Thoracic aorta (tissue), 2 donors: ENCODE measurements around the gene FNDC3B. TPM values are rescaled to one million over a fixed set of nuclear protein-coding genes. Genes with fewer than 3 reads are reported as not detected.

Source experiments
- ATAC-seq: fragments of 150-250 bp; one replicate; pipeline ENCODE4 v1.8.0; 2017; ENCODE audit warnings: low read depth; ENCODE audit not compliant: insufficient number of reproducible peaks, low FRiP score
- DNase-seq: peaks from one replicate; pipeline ENCODE4 v3.0.0-alpha.2; 2020; ENCODE audit warnings: low spot score
- H3K27ac ChIP-seq, 2 donors: fragments of 200-600 bp; sonication (generic); 1 replicate in 1 of 2; 2 replicates in 1 of 2; pipeline ENCODE4 v1.5.1; 2016; ENCODE audit warnings: mild to moderate bottlenecking in 2 of 2, moderate library complexity in 2 of 2
- H3K27me3 ChIP-seq: fragments of 200-600 bp; sonication (generic); replicated peaks from 2 replicates; pipeline ENCODE4 v1.6.0; 2016; ENCODE audit warnings: mild to moderate bottlenecking; ENCODE audit not compliant: insufficient read depth
- H3K36me3 ChIP-seq: fragments of 200-600 bp; sonication (generic); one replicate; pipeline ENCODE4 v1.5.1; 2016
- H3K4me1 ChIP-seq, 2 donors: fragments of 200-600 bp; sonication (generic); 1 replicate in 1 of 2; 2 replicates in 1 of 2; pipeline versions ENCODE4 v1.5.1 to v1.6.0; 2016; ENCODE audit warnings: low read depth in 2 of 2, mild to moderate bottlenecking in 1 of 2; ENCODE audit not compliant: control insufficient read depth in 1 of 2
- H3K4me3 ChIP-seq: fragments of 200-600 bp; sonication (generic); 2 replicates; pipeline ENCODE4 v1.5.1; 2016; ENCODE audit warnings: mild to moderate bottlenecking
- H3K9me3 ChIP-seq: fragments of 200-600 bp; sonication (generic); 2 replicates; pipeline ENCODE4 v1.5.1; 2016
- total RNA-seq, 2 donors: library from RNA; depleted of rRNA; stranded (reverse); fragments of >200 nt; gene quantifications; one replicate each; pipeline versions ENCODE4 v1.1.0 to v1.2.3, GENCODE V29; 2016
- TF ChIP-seq, protein P1 (sequence below): fragments of 200-600 bp; sonication (generic); IDR thresholded peaks from one replicate; pipeline ENCODE4 v1.5.1; 2019; ENCODE audit warnings: antibody characterized with exemption

The FNDC3B gene
- total RNA-seq, 2 donors from 2014 or later, result 113 to 163 TPM

DNA sequence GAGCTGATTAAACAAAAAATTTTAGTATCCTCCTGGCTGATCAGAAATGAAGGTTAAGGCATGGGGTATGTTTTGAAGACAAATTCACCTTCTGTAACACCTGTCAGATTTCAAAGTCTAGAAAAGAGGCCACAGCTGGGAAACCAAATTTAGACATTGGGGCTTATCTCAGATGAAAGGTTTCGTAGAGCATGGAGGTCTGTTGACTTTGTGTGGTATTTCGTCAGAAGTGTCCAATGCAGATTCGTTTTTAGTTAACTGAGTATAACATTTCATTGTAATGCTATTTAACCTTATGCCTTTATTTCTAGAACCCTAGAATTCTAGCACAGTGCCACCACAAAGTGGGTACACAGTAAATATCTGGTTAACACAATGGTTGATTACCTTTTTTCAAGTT, 61.7 kb downstream of the FNDC3B start:
- no peaks in the 10 kb centered on the region for H3K9me3 ChIP-seq
- no peaks in the 10 kb centered on the region for H3K36me3 ChIP-seq
- peaks cover 70 to 94% of the 10 kb centered on the region in 2 donors for H3K4me1 ChIP-seq
- DNase-seq, result no peak
- ATAC-seq, result no peak
- TF ChIP-seq, protein P1, sequence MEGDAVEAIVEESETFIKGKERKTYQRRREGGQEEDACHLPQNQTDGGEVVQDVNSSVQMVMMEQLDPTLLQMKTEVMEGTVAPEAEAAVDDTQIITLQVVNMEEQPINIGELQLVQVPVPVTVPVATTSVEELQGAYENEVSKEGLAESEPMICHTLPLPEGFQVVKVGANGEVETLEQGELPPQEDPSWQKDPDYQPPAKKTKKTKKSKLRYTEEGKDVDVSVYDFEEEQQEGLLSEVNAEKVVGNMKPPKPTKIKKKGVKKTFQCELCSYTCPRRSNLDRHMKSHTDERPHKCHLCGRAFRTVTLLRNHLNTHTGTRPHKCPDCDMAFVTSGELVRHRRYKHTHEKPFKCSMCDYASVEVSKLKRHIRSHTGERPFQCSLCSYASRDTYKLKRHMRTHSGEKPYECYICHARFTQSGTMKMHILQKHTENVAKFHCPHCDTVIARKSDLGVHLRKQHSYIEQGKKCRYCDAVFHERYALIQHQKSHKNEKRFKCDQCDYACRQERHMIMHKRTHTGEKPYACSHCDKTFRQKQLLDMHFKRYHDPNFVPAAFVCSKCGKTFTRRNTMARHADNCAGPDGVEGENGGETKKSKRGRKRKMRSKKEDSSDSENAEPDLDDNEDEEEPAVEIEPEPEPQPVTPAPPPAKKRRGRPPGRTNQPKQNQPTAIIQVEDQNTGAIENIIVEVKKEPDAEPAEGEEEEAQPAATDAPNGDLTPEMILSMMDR, result no peak
- no peak overlapping the region for H3K27ac ChIP-seq
- H3K4me3 ChIP-seq, result no peak overlapping the region
- no peaks in the 10 kb centered on the region for H3K27me3 ChIP-seq

DNA sequence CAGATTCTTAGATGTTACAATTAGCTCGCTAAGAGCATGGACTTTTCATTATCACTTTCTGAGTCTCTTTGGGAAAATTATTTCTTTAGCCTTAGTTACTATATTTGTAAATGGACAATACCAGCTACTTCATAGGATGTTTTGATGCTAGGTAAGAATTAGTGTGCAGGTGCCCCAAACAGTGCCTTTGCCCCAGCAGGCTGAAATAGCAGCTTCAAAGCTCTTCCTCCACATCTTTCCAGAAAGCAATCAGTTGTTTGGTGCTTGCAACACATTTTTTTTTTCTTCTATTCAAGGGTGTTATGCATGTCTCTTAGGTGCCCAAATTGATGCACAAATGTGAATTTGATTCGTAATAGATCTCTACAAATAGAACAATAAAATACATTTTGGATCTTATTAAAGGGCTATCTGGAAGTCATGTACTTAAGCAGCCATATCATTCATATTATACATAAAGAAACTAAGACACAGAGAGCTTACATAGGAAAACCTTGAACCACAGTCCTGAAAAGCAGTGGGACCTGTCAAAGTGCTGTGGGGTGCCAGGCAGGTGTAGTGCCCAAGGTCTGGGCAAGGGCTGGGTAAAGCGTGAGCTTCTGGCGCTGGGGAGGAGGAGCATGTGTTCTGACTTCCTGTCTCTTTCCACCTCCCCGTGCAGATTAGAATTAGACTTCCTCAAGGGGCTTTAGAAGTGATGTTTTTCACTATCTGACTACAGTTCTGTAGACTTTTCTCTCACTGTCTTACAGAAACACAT, 62.9 kb downstream of the FNDC3B start:
- TF ChIP-seq, protein P1, result no peak
- no peak for ATAC-seq
- H3K9me3 ChIP-seq, result no peaks in the 10 kb centered on the region
- H3K4me1 ChIP-seq, result peaks cover 66 to 94% of the 10 kb centered on the region in 2 donors
- no peak for DNase-seq
- H3K4me3 ChIP-seq, result peak overlapping the region; percentile 11
- H3K27me3 ChIP-seq, result no peaks in the 10 kb centered on the region
- H3K36me3 ChIP-seq, result no peaks in the 10 kb centered on the region
- peak overlapping the region; percentile 67 to 68 for H3K27ac ChIP-seq

DNA sequence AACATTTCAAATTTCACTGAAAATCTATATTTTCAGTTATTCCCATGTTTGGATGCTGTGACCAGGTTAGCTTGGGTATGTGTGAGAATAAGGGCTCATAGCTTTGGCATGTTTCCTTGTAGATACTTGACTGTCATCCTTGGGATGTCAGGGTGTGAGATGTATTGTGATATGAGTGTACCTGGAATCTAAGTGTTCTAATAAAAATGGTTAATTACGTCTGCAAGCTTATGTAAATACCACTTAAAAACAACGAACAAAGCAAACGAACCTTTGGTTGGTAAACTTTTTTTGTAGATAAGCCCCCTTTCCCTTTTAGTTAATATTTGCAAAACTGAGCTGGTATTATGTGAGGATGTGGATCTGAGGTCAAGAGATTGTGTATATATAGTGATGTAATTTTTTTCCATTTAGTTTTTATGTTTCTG, 63.5 kb downstream of the FNDC3B start:
- H3K36me3 ChIP-seq, result no peaks in the 10 kb centered on the region
- H3K9me3 ChIP-seq, result no peaks in the 10 kb centered on the region
- H3K4me1 ChIP-seq, result peaks cover 60 to 94% of the 10 kb centered on the region in 2 donors
- DNase-seq, result no peak
- TF ChIP-seq, protein P1, result no peak
- ATAC-seq, result no peak
- H3K27me3 ChIP-seq, result no peaks in the 10 kb centered on the region
- peak overlapping the region; percentile 67 to 68 for H3K27ac ChIP-seq
- H3K4me3 ChIP-seq, result peak overlapping the region; percentile 11

DNA sequence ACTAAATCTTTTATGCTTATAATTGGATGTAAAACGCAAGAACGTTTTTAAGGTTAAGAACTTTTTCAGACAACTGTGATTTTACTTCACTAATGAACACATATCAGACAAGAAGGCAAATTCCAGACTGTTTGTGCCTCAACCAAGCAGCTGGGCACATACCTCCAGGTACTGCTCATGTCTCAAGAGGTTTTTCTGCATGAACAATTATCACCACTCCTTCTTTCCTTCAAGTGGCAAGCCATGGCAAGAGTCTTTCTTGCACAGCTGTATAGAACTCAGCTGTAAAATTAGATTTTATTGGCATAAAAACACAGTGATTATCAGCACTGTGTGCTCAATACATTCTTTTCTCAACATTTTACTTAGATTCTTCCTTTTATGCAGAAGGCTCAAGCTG, 64.3 kb downstream of the FNDC3B start:
- H3K9me3 ChIP-seq, result no peaks in the 10 kb centered on the region
- TF ChIP-seq, protein P1, result no peak
- no peak for DNase-seq
- no peaks in the 10 kb centered on the region for H3K27me3 ChIP-seq
- H3K4me1 ChIP-seq, result peaks cover 58 to 94% of the 10 kb centered on the region in 2 donors
- H3K36me3 ChIP-seq, result no peaks in the 10 kb centered on the region
- no peak for ATAC-seq
- peak overlapping the region; percentile 34 for H3K4me3 ChIP-seq
- H3K27ac ChIP-seq, result peak overlapping the region; percentile 67 to 68

DNA sequence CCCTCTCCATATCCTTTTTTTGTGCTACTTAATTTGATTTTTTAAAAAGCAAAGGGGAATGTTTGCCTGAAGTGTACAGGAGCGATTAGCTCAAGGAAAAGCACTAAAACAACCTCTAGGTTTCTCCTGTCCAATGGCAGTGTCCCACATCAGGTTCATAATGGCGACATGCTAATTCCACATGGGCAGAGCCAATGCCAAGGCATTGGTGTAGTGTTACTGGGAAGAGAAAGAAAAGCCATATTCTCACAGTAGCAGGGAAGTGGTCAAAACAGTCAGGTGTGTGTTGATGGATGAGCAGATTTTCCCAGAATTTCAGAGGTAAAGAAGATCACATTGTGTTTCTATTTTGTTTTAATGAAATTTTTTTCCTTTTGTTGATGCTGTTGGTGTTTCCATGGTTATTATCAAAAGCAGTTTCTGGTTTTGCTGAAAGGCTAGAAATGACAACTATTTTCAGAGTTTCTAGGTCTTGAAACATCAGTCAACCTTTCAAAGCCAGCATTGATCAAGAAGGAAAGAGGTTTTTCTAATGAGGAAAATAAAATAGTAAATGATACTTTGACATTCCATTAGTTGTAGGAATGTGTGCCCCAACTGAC, 65.2 kb downstream of the FNDC3B start:
- ATAC-seq, result no peak
- H3K4me1 ChIP-seq, result peaks cover 55 to 90% of the 10 kb centered on the region in 2 donors
- no peaks in the 10 kb centered on the region for H3K27me3 ChIP-seq

More for the DNA sequence above, 65.2 kb downstream of the FNDC3B start:
- DNase-seq, result no peak
- no peak overlapping the region for H3K4me3 ChIP-seq
- H3K9me3 ChIP-seq, result no peaks in the 10 kb centered on the region
- TF ChIP-seq, protein P1, result no peak
- peak overlapping the region; percentile 67 to 68 for H3K27ac ChIP-seq
- H3K36me3 ChIP-seq, result no peaks in the 10 kb centered on the region
